Measurements from ENCODE around the gene OR51M1. TPM values are rescaled to one million over a fixed set of nuclear protein-coding genes. Genes with fewer than 3 reads are reported as not detected.
"Not testable (repeated sequence)": the region's sequence is repeated elsewhere in the genome, so short reads cannot be mapped to it uniquely, and the experiment has no call there.

Gene OR51M1
- total and polyA plus RNA-seq, 9 of the 15 experiments (the other 6 are each of a cell fraction or from before 2014, with no cell fraction given): 0.01 to 0.18 (median 0.04) TPM; not detected in 6

GRCh38 chr11:5337253-5337652 lies 46.4 kb upstream of the OR51M1 start:
- H3K4me3 ChIP-seq; intact Hi-C loops (cut with micrococcal nuclease); FAIRE-seq; H3K79me2 ChIP-seq (ENCODE audit: control insufficient read depth, insufficient read depth, low read length); H2AFZ ChIP-seq (ENCODE audit: low read depth, low read length); H3K9me1 ChIP-seq (ENCODE audit: control insufficient read depth, insufficient read depth, low read length); DNase-seq (ENCODE audit: extremely low read depth in 1 of 4, low spot score in 3 of 4); H3K4me2 ChIP-seq (ENCODE audit: insufficient read depth, low read length); H4K20me1 ChIP-seq (replicated peaks; ENCODE audit: control insufficient read depth, insufficient read depth, low read length); H3K27me3 ChIP-seq (ENCODE audit: control insufficient read depth in 2 of 2, insufficient read depth in 2 of 2, low read length in 2 of 2); CTCF ChIA-PET (ENCODE audit: low intra/inter-chr PET ratio); ATAC-seq; BruUV-seq (replicated peaks); H3K9ac ChIP-seq (ENCODE audit: insufficient read depth in 1 of 2, low read depth in 2 of 2, low read length in 2 of 2); in situ Hi-C loops (cut with MboI); H3K27ac ChIP-seq (ENCODE audit: extremely low read depth, low read depth, low read length); H3K9me3 ChIP-seq (replicated peaks; ENCODE audit: control insufficient read depth, insufficient read depth, low read depth, low read length): not testable (repeated sequence)
- peaks cover 47% of the 10 kb centered on the region for H3K36me3 ChIP-seq (ENCODE audit: control insufficient read depth, insufficient read depth, low read length)
- POLR2A ChIA-PET: interaction anchor here (0.6 kb wide), 1 partner anchor 13 kb away, joined by 3 read pairs; no protein-coding TSS in a partner anchor
- peak in 1 of 2 experiments; percentile 58 for TF ChIP-seq AFF1 (IDR thresholded peaks at IDR 0.05; ENCODE audit: low read depth in 1 of 2, partially characterized antibody in 2 of 2)
- peaks cover 0 to 28% of the 10 kb centered on the region in 2 experiments; a peak in 2 of 5 replicates for H3K4me1 ChIP-seq (replicated peaks in 1 of 2; ENCODE audit: control insufficient read depth in 2 of 2, insufficient read depth in 2 of 2, low read length in 2 of 2)
- 67% methylated on average over 1 of the region's 1 CpG for WGBS (ENCODE audit: insufficient coverage, low coverage, missing lambda C conversion rate)

Measured in K562 (cell line).